GM18507 (cell line): ENCODE data around the gene MYO1B.
"Not testable (repeated sequence)": the region's sequence is repeated elsewhere in the genome, so short reads cannot be mapped to it uniquely, and the experiment has no call there.

ENCODE experiments used
- DNase-seq: peaks from one replicate; pipeline ENCODE4 v3.0.0; 2011; ENCODE audit warnings: low read depth; ENCODE audit not compliant: insufficient read length; ENCODE audit errors: extremely low spot score
- FAIRE-seq: peaks from 2 replicates; lab custom pipeline; 2011; peaks lifted over from hg19 to GRCh38; lab: Jason Lieb, UNC

MYO1B gene

GRCh38 chr2:191427031-191427430 is 181.8 kb downstream of the MYO1B start:
- FAIRE-seq (no peak), DNase-seq (no peak)

- no peak for DNase-seq
- FAIRE-seq, result no peak
These were observed 182.9 kb downstream of the MYO1B start for GRCh38 chr2:191428141-191428540.

GRCh38 chr2:191430476-191430875 is 185.3 kb downstream of the MYO1B start:
- no peak for FAIRE-seq
- no peak for DNase-seq

GRCh38 chr2:191432121-191432520 is 186.9 kb downstream of the MYO1B start:
- DNase-seq (no peak), FAIRE-seq (no peak)

GRCh38 chr2:191434072-191434471 is 188.9 kb downstream of the MYO1B start:
- no peak for DNase-seq
- FAIRE-seq, result no peak

- no peak for FAIRE-seq
- DNase-seq, result no peak
These were observed 189.9 kb downstream of the MYO1B start for GRCh38 chr2:191435141-191435540.

- DNase-seq, result no peak
- FAIRE-seq, result no peak
These were observed 191.3 kb downstream of the MYO1B start for GRCh38 chr2:191436368-191437055.

GRCh38 chr2:191439481-191439880 is 194.3 kb downstream of the MYO1B start:
- no peak for FAIRE-seq
- no peak for DNase-seq

- no peak for DNase-seq
- FAIRE-seq, result no peak
These were observed 196.5 kb downstream of the MYO1B start for GRCh38 chr2:191441496-191442214.

GRCh38 chr2:191443446-191443845 is 198.2 kb downstream of the MYO1B start:
- DNase-seq, result no peak
- FAIRE-seq, result no peak

- FAIRE-seq (no peak), DNase-seq (no peak)
These were observed 201.7 kb downstream of the MYO1B start for GRCh38 chr2:191446910-191447309.

- FAIRE-seq, result no peak
- no peak for DNase-seq
These were observed 205.9 kb downstream of the MYO1B start for GRCh38 chr2:191451116-191451515.

GRCh38 chr2:191452065-191452464 is 206.9 kb downstream of the MYO1B start:
- no peak for FAIRE-seq
- DNase-seq, result no peak

- DNase-seq (no peak), FAIRE-seq (no peak)
These were observed 208.6 kb downstream of the MYO1B start for GRCh38 chr2:191453761-191454160.

GRCh38 chr2:191456506-191456905 is 211.3 kb downstream of the MYO1B start:
- not testable (repeated sequence) for DNase-seq, FAIRE-seq

GRCh38 chr2:191459158-191459557 is 214.0 kb downstream of the MYO1B start:
- DNase-seq, result no peak
- FAIRE-seq, result no peak

- no peak for DNase-seq
- no peak for FAIRE-seq
These were observed 217.2 kb downstream of the MYO1B start for GRCh38 chr2:191462370-191462769.

- DNase-seq (no peak), FAIRE-seq (no peak)
These were observed 218.6 kb downstream of the MYO1B start for GRCh38 chr2:191463790-191464189.

- no peak for FAIRE-seq
- no peak for DNase-seq
These were observed 220.7 kb downstream of the MYO1B start for GRCh38 chr2:191465766-191466420.

- DNase-seq, result no peak
- FAIRE-seq, result no peak
These were observed 221.9 kb downstream of the MYO1B start for GRCh38 chr2:191467113-191467512.

GRCh38 chr2:191470306-191470705 is 225.1 kb downstream of the MYO1B start:
- FAIRE-seq, result no peak
- DNase-seq, result no peak
